ENCODE measurements around the gene ROCK1.

DNA sequence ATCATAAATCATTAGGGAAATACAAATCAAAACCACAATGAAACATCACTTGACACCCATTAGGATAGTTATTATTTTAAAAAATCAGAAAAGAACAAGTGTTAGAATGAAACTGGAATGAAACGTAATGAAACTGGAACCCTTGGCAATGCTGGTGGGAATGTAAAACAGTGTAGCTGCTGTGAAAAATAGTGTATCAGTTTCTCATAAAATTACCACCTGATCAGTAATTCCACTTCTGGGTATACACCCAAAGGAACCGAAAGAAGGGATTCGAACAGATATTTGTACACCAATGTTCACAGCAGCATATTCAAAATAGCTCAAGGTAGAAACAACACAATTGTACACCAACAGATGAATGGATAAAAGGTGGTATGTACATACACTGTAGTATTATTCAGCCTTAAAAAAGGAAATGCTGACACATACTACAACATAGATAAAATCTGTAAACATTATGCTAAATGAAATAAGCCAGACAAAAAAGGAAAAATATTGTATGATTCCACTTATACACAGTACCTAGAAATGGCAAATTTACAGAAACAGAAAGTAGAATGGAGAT, 27.0 kb downstream of the ROCK1 start:
- TF ChIP-seq CTCF (IDR thresholded peaks at IDR 0.05) (no peak), TEAD4 (IDR thresholded peaks at IDR 0.05; ENCODE audit: borderline replicate concordance, insufficient read depth) (no peak), RFX5 (IDR thresholded peaks at IDR 0.05; ENCODE audit: low read length) (no peak), CHD2 (IDR thresholded peaks at IDR 0.05; ENCODE audit: low read length, partially characterized antibody) (no peak), GABPA (IDR thresholded peaks at IDR 0.05; ENCODE audit: low read depth) (no peak), POLR2AphosphoS5 (IDR thresholded peaks at IDR 0.05; ENCODE audit: low read depth, low read length) (no peak), FOXM1 (IDR thresholded peaks at IDR 0.05; ENCODE audit: low read depth) (no peak), MEF2A (IDR thresholded peaks at IDR 0.05; ENCODE audit: borderline replicate concordance, low read depth) (no peak), NFIC (IDR thresholded peaks at IDR 0.05; ENCODE audit: borderline replicate concordance) (no peak), SMC3 (IDR thresholded peaks at IDR 0.05; ENCODE audit: low read depth, low read length) (no peak)
